OCI-LY1 (cell line): ENCODE measurements around the gene STAB1.

ENCODE experiments used
- EZH2 ChIP-seq: fragments of 200-600 bp; sonication (generic), shearing (Covaris generic); IDR thresholded peaks from 2 replicates; pipeline ENCODE4 v1.8.0; 2017; ENCODE audit warnings: borderline replicate concordance, mixed run types, mild to moderate bottlenecking, antibody characterized with exemption, low read length, moderate library complexity, mixed read lengths
- TF ChIP-seq, protein P1 (sequence below): fragments of 200-600 bp; sonication (generic), shearing (Covaris generic); IDR thresholded peaks from 2 replicates; pipeline ENCODE4 v1.5.1; 2017; ENCODE audit warnings: mild to moderate bottlenecking, antibody characterized with exemption, low read length, moderate library complexity, mixed read lengths

- TF ChIP-seq, protein P1, sequence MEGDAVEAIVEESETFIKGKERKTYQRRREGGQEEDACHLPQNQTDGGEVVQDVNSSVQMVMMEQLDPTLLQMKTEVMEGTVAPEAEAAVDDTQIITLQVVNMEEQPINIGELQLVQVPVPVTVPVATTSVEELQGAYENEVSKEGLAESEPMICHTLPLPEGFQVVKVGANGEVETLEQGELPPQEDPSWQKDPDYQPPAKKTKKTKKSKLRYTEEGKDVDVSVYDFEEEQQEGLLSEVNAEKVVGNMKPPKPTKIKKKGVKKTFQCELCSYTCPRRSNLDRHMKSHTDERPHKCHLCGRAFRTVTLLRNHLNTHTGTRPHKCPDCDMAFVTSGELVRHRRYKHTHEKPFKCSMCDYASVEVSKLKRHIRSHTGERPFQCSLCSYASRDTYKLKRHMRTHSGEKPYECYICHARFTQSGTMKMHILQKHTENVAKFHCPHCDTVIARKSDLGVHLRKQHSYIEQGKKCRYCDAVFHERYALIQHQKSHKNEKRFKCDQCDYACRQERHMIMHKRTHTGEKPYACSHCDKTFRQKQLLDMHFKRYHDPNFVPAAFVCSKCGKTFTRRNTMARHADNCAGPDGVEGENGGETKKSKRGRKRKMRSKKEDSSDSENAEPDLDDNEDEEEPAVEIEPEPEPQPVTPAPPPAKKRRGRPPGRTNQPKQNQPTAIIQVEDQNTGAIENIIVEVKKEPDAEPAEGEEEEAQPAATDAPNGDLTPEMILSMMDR = no peak
- no peak for TF ChIP-seq EZH2
Observed at GRCh38 chr3:52521881-52522650, 26.9 kb downstream of the STAB1 start.
